22Rv1 (cell line): ENCODE data around the gene BST1.

Source experiments
- CTCF ChIP-seq: fragments of 450-650 bp; IDR thresholded peaks from 2 replicates; pipeline ENCODE4 v1.5.1; 2017; ENCODE audit warnings: mild to moderate bottlenecking
- ZFX ChIP-seq: fragments of 450-650 bp; IDR thresholded peaks from 2 replicates; pipeline ENCODE4 v1.6.1; 2017; ENCODE audit warnings: antibody characterized with exemption, borderline replicate concordance

DNA sequence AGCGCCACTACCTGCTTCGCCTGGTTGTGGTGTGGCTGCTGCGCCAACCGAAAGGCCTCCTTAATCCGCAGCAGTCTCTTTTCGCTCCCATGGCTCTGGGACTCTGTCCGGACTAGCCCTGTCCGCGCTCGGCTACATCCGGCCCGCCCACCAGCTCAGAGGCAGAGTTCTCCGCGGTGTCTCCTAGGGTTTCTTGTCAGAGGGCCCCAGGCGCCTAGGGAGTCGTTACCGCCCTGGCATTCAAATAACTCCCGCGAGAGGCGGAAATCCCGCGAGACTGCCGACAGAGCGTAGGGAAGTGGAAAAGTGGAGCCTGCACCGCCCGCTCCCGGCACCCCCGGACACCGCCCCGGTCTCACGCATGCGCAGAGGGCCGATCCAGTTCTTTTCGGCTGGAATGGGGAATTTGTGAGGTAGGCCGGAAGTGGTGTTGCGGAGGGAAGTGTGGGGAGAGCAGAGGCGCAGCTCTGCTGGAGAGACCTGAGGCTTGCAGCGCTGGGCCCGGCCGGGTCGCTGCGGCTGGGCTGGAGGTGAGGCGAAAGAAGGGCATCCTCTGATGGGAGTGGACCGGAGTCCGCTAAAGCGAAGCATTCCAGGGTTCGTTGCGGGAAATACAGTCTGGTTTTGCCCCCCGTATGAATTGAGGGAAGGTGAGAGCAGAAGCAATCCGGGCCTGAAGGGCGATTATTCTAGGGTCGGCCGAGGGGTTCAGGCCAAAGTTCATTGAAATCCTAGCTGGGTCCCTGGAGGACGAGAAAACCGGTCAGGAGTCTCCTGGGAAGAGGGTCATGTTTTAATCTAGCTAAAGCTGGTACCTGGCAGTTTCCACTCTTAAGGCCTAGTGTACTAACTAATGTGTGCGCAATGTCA lies 21.3 kb upstream of the BST1 start, which contains the start of gene FAM200B:
- TF ChIP-seq CTCF (no peak), ZFX (no peak)
